ENCODE results near the gene ATAD2B. TPM values are rescaled to one million over a fixed set of nuclear protein-coding genes. Genes with fewer than 3 reads are reported as not detected.

Gene ATAD2B
- total and polyA plus RNA-seq, 2 of the 4 experiments (the other 2 are of a cell fraction) = 1.5 to 5.0 TPM

- no peak overlapping the region for H3K4me3 ChIP-seq (ENCODE audit: insufficient read depth, low read depth, low read length)
- no peak overlapping the region; the same call in 1 of the 2 replicates for H3K9ac ChIP-seq (ENCODE audit: low read depth, low read length)
- peak overlapping the region; percentile 94; the same call in 1 of the 2 replicates for H3K4me2 ChIP-seq (ENCODE audit: low read depth, low read length)
- peak overlapping the region; percentile 66; the same call in 1 of the 2 replicates for H3K4ac ChIP-seq (ENCODE audit: low read depth, low read length)
- H2BK20ac ChIP-seq (ENCODE audit: low read depth, low read length) = peak overlapping the region; percentile 86
- H2AK9ac ChIP-seq (replicated peaks; ENCODE audit: low read depth, low read length, poor library complexity) = no peak overlapping the region
- H3K27ac ChIP-seq (ENCODE audit: insufficient read depth, low read length) = no peak overlapping the region
- DNase-seq = peak; percentile 79
- H3K36me3 ChIP-seq (ENCODE audit: control insufficient read depth, insufficient read depth, low read length) = no peaks in the 10 kb centered on the region
- H3K9me1 ChIP-seq (ENCODE audit: insufficient read depth, low read length) = peaks cover 4% of the 10 kb centered on the region
- TF ChIP-seq RFX5 (IDR thresholded peaks at IDR 0.05; ENCODE audit: low read depth, low read length) = no peak
- no peak for TF ChIP-seq MXI1 (IDR thresholded peaks at IDR 0.05; ENCODE audit: borderline replicate concordance, low read depth, low read length)
- no peak for TF ChIP-seq NFE2L2 (IDR thresholded peaks at IDR 0.05; ENCODE audit: low read depth, low read length)
- no peak for TF ChIP-seq CEBPB (IDR thresholded peaks at IDR 0.05; ENCODE audit: low read depth, low read length)
- TF ChIP-seq USF2 (IDR thresholded peaks at IDR 0.05; ENCODE audit: low read depth, low read length) = no peak
- no peak for TF ChIP-seq MAFK (IDR thresholded peaks at IDR 0.05; ENCODE audit: low read depth, low read length)
- TF ChIP-seq MAZ (IDR thresholded peaks at IDR 0.05; ENCODE audit: borderline replicate concordance, low read depth, low read length) = no peak
- TF ChIP-seq RCOR1 (IDR thresholded peaks at IDR 0.05; ENCODE audit: insufficient replicate concordance, low read length) = no peak
- TF ChIP-seq CHD1 (IDR thresholded peaks at IDR 0.05; ENCODE audit: low read depth, low read length) = no peak
- TF ChIP-seq CTCF (conservative IDR thresholded peaks at IDR 0.05; ENCODE audit: low read depth, low read length) = no peak
- no peak for TF ChIP-seq FOS (IDR thresholded peaks at IDR 0.05; ENCODE audit: low read depth, low read length)
- no peak for TF ChIP-seq BHLHE40 (IDR thresholded peaks at IDR 0.05; ENCODE audit: low read depth, low read length)
- no peaks in the 10 kb centered on the region for H3K9me3 ChIP-seq (ENCODE audit: control insufficient read depth, insufficient read depth, low read length)
- H2AFZ ChIP-seq (replicated peaks; ENCODE audit: low read length, poor library complexity) = no peak overlapping the region
- peak overlapping the region; percentile 94 for H2BK5ac ChIP-seq (ENCODE audit: low read depth, low read length, poor library complexity, severe bottlenecking)
- H3K79me1 ChIP-seq (ENCODE audit: low read depth in 1 of 2, low read length in 2 of 2) = peaks cover 0 to 6% of the 10 kb centered on the region in 2 experiments; a peak in 2 of 4 replicates
- dilution Hi-C loops (cut with HindIII; ENCODE audit: low sequenced_read_pairs, unreplicated experiment) (no loop called here), intact Hi-C loops (cut with micrococcal nuclease) (no loop called here), in situ Hi-C loops (cut with MboI; ENCODE audit: low sequenced_read_pairs) (no loop called here)
- POLR2A ChIA-PET (ENCODE audit: unreplicated experiment) = interaction anchor here (0.5 kb wide), 1 partner anchor 23 kb away, joined by 3 read pairs; no protein-coding TSS in a partner anchor
- CTCF ChIA-PET = interaction anchor here (0.5 to 1.2 kb wide), 4 partner anchors 7 to 21 kb away, joined by 3 to 5 read pairs (median 3); no protein-coding TSS in a partner anchor
- H3K18ac ChIP-seq (ENCODE audit: low read depth, low read length) = peak overlapping the region; percentile 96; the same call in 1 of the 2 replicates
- no peaks in the 10 kb centered on the region for H3K27me3 ChIP-seq (ENCODE audit: control insufficient read depth, insufficient read depth, low read length)
- no peaks in the 10 kb centered on the region for H4K20me1 ChIP-seq (ENCODE audit: insufficient read depth, low read length)
- no CpG with 5 or more reads among the region's 5 CpGs for WGBS, 2 experiments (ENCODE audit: extremely low coverage in 2 of 2, insufficient read length in 1 of 2)
- peak overlapping the region; percentile 74 for H3K14ac ChIP-seq (replicated peaks; ENCODE audit: low read depth, low read length)
- H3K4me1 ChIP-seq (ENCODE audit: control insufficient read depth, insufficient read depth, low read length) = peaks cover 5% of the 10 kb centered on the region
- H2BK15ac ChIP-seq (ENCODE audit: low read depth, low read length) = peak overlapping the region; percentile 87; the same call in 1 of the 3 replicates
- H3K56ac ChIP-seq (ENCODE audit: extremely low read depth, insufficient read depth, low read length) = peak overlapping the region; percentile 52; the same call in 1 of the 2 replicates
- H4K8ac ChIP-seq (ENCODE audit: low read depth in 2 of 2, low read length in 2 of 2) = peak overlapping the region in 1 of 2 experiments; percentile 82; a peak in 1 of 4 replicates
- peak overlapping the region; percentile 84; the same call in 1 of the 2 replicates for H4K5ac ChIP-seq (ENCODE audit: low read depth, low read length)
- ATAC-seq (ENCODE audit: low read depth) = peak; percentile 59
- H3K23ac ChIP-seq (ENCODE audit: low read depth, low read length) = no peak overlapping the region
- H2AK5ac ChIP-seq (ENCODE audit: low read depth, low read length) = 0 out of 2 replicates have a peak overlapping the region, but pooled peaks have one; percentile 90
- peak overlapping the region; percentile 86 for H2BK120ac ChIP-seq (ENCODE audit: low read depth, low read length)
- peak overlapping the region; percentile 63 for H4K91ac ChIP-seq (ENCODE audit: insufficient read depth, low read depth, low read length)
- no TSS peak for BruUV-seq (replicated peaks)
Measured at GRCh38 chr2:23803264-23803964, 123.5 kb downstream of the ATAD2B start.
